OCI-LY3 (cell line): ENCODE data around the gene CACNG4.

Source experiments
- H2AFZ ChIP-seq: fragments of 200-600, 300-600 bp; shearing (Covaris generic); 2 replicates; pipeline ENCODE4 v1.6.0; 2014; ENCODE audit warnings: antibody characterized with exemption, low read depth, low read length
- H3K27ac ChIP-seq: fragments of 200-600, 300-600 bp; sonication (generic); 2 replicates; pipeline ENCODE4 v1.5.1; 2014; ENCODE audit warnings: mild to moderate bottlenecking, low read length, moderate library complexity, mixed read lengths
- H3K27me3 ChIP-seq: fragments of 200-600, 300-600 bp; sonication (generic); 2 replicates; pipeline ENCODE4 v1.6.1; 2014; ENCODE audit warnings: low read depth, low read length, mixed read lengths
- H3K36me3 ChIP-seq: fragments of 200-600, 300-600 bp; sonication (generic); replicated peaks from 2 replicates; pipeline ENCODE3; 2014; ENCODE audit warnings: low read depth, low read length, mixed read lengths
- H3K4me1 ChIP-seq: fragments of 300-600, 200-600 bp; sonication (generic); 2 replicates; pipeline ENCODE4 v1.6.1; 2014; ENCODE audit warnings: low read length, mixed read lengths
- H3K4me2 ChIP-seq: fragments of 200-600, 300-600 bp; sonication (generic); 2 replicates; pipeline ENCODE4 v1.6.1; 2014; ENCODE audit warnings: low read length, mixed read lengths
- H3K4me3 ChIP-seq: fragments of 300-600, 200-600 bp; sonication (generic); 2 replicates; pipeline ENCODE4 v1.5.1; 2014; ENCODE audit warnings: antibody characterized with exemption, mild to moderate bottlenecking, low read length, moderate library complexity
- H3K79me2 ChIP-seq: fragments of 300-600, 200-600 bp; shearing (Covaris generic); 2 replicates; pipeline ENCODE4 v1.6.1; 2014; ENCODE audit warnings: mild to moderate bottlenecking, low read length, mixed read lengths
- H3K9ac ChIP-seq: fragments of 300-600, 200-600 bp; shearing (Covaris generic); 2 replicates; pipeline ENCODE4 v1.6.0; 2014; ENCODE audit warnings: mild to moderate bottlenecking, low read length, moderate library complexity
- H3K9me3 ChIP-seq: fragments of 200-600, 300-600 bp; shearing (Covaris generic); 2 replicates; pipeline ENCODE4 v1.6.1; 2014; ENCODE audit warnings: low read length, mixed read lengths; ENCODE audit not compliant: insufficient read depth
- H4K20me1 ChIP-seq: fragments of 200-600, 300-600 bp; sonication (generic); 2 replicates; pipeline ENCODE4 v1.6.1; 2016; ENCODE audit warnings: low read length, mixed read lengths; ENCODE audit not compliant: insufficient read depth
- CTCF ChIP-seq: fragments of 200-600, 300-600 bp; sonication (generic); IDR thresholded peaks from 2 replicates; pipeline ENCODE4 v1.5.1; 2014; ENCODE audit warnings: antibody characterized with exemption, low read length, low read depth
- EZH2phosphoT487 ChIP-seq: fragments of 200-600 bp; shearing (Covaris generic); IDR thresholded peaks from 2 replicates; pipeline ENCODE4 v1.6.1; 2018; ENCODE audit warnings: antibody characterized with exemption, mixed run types, low read depth

Gene CACNG4

GRCh38 chr17:66918896-66919295 is 45.6 kb upstream of the CACNG4 start:
- no peak for TF ChIP-seq EZH2phosphoT487

GRCh38 chr17:66920435-66920834 is 44.1 kb upstream of the CACNG4 start:
- H3K4me3 ChIP-seq, result no peak overlapping the region
- H3K36me3 ChIP-seq, result no peaks in the 10 kb centered on the region
- H3K79me2 ChIP-seq, result no peaks in the 10 kb centered on the region
- H3K27me3 ChIP-seq, result peaks cover 11% of the 10 kb centered on the region
- no peaks in the 10 kb centered on the region for H3K9me3 ChIP-seq
- H3K9ac ChIP-seq, result no peak overlapping the region
- no peak overlapping the region for H3K27ac ChIP-seq
- no peaks in the 10 kb centered on the region for H3K4me1 ChIP-seq
- TF ChIP-seq CTCF (no peak), EZH2phosphoT487 (no peak)
- no peak overlapping the region for H2AFZ ChIP-seq
- no peaks in the 10 kb centered on the region for H4K20me1 ChIP-seq
- no peak overlapping the region for H3K4me2 ChIP-seq

More at GRCh38 chr17:66918896-66919295, 45.6 kb upstream of the CACNG4 start:
- no peak overlapping the region for H3K4me2 ChIP-seq
- no peaks in the 10 kb centered on the region for H3K36me3 ChIP-seq
- no peaks in the 10 kb centered on the region for H4K20me1 ChIP-seq
- no peaks in the 10 kb centered on the region for H3K4me1 ChIP-seq
- no peaks in the 10 kb centered on the region for H3K79me2 ChIP-seq
- no peak overlapping the region for H3K9ac ChIP-seq
- H3K27me3 ChIP-seq, result peaks cover 2% of the 10 kb centered on the region
- H3K27ac ChIP-seq, result no peak overlapping the region
- no peak overlapping the region for H2AFZ ChIP-seq
- no peaks in the 10 kb centered on the region for H3K9me3 ChIP-seq
- H3K4me3 ChIP-seq, result no peak overlapping the region

GRCh38 chr17:66920950-66921349 is 43.6 kb upstream of the CACNG4 start:
- Histone ChIP-seq H3K4me2 (no peak overlapping the region), H3K9ac (no peak overlapping the region), H3K4me3 (no peak overlapping the region), H3K36me3 (no peaks in the 10 kb centered on the region), H3K79me2 (no peaks in the 10 kb centered on the region), H2AFZ (no peak overlapping the region), H3K4me1 (no peaks in the 10 kb centered on the region), H4K20me1 (no peaks in the 10 kb centered on the region), H3K9me3 (no peaks in the 10 kb centered on the region), H3K27ac (no peak overlapping the region), H3K27me3 (peaks cover 16% of the 10 kb centered on the region)
- TF ChIP-seq EZH2phosphoT487 (no peak), CTCF (no peak)

GRCh38 chr17:66923886-66924285 is 40.6 kb upstream of the CACNG4 start:
- Histone ChIP-seq H2AFZ (no peak overlapping the region), H3K4me2 (no peak overlapping the region), H3K4me3 (no peak overlapping the region), H3K27me3 (peaks cover 41% of the 10 kb centered on the region), H3K79me2 (no peaks in the 10 kb centered on the region), H3K27ac (no peak overlapping the region), H3K36me3 (no peaks in the 10 kb centered on the region), H3K4me1 (no peaks in the 10 kb centered on the region), H4K20me1 (no peaks in the 10 kb centered on the region), H3K9me3 (no peaks in the 10 kb centered on the region), H3K9ac (no peak overlapping the region)
- TF ChIP-seq CTCF, result no peak
- TF ChIP-seq EZH2phosphoT487, result no peak
